ENCODE measurements around the gene YWHAQ.
A peak's percentile ranks its signal among the peaks of the same experiment; 100 is the strongest.
"Not testable (repeated sequence)": the region's sequence is repeated elsewhere in the genome, so short reads cannot be mapped to it uniquely, and the experiment has no call there.

Gene YWHAQ

DNA sequence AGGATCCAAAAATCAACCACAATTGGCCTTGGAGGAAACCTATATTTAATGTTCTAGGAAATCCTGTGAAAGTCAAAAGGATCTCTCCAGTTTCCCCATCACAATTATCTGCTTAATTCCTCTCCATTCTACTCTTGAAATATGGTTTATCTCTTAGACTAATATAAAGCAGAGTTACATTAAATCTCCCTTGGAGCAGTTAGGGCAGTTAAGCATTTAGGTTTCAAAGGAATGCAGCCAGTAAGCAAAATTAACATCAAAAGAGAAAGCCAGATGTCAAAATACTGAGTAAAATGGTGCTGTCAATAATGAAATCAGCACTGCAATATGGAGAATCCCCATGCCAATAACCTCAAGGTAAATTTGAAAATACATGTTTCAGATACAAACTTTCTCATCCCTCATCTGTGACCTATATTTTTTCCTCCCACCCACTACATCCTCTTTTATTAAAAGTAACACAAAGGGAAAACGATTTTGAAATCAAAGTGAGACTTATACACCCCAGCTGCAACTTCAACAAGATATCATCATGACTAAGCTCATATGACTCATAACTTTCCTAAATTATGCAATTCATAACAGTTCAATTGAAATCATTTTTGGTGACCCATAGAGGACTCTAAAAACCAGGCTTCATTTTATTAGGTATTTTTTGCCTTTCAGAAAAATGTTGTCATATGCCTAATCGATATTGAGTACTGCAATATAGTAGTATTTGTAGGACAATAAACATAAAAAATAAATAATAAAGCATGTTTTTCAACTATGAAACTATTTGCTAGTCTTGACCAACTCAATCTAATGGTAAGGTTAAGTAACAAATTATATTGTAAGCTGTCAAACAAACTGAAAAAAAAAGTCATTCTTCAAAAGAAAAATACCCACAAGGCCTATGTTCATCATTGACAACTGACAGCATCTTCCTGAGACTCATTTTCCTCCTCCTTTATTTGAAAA is 78.3 kb downstream of the YWHAQ start:
- peak; percentile 72 for DNase-seq (ENCODE audit: low spot score)

DNA sequence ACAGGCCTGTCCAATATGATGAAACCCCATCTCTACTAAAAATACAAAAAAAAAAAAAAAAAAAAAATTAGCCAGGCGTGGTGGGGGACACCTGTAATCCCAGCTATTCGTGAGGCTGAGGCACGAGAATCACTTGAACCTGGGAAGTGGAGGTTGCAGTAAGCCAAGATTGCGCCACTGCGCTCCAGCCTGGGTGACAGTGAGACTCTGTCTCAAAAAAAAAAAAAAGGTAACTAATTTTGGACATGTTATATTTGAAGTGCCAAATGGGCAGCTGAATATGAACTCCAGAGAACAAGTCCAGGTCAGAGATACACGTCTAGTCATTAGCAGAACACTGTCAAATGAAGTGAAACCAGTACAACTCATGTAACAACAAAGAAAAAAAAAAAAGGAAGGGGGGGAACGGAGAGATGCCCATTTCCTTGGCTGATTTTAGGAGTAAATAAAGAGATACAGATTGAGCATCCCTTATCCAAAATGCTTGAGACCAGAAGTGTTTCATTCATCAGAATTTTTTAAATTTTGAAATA is 79.9 kb downstream of the YWHAQ start:
- not testable (repeated sequence) for DNase-seq (ENCODE audit: low spot score)

DNA sequence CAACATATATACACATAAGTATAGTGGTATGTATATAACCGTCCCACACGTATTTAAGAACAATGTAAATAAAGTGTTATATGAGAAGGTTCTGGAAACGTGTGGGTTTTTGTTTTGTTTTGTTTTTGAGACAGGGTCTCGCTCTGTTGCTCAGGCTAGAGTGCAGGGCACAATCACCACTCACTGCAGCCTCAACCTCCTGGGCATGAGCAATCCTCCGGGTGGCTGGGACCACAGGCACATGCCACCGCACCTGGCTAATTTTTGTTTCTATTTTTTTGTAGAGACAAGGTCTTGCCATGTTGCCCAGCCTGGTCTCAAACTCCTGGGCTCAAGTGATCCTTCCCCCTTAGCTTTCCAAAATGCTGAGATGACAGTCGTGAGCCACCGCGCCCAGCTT is 81.4 kb downstream of the YWHAQ start:
- DNase-seq (ENCODE audit: low spot score) = no peak

DNA sequence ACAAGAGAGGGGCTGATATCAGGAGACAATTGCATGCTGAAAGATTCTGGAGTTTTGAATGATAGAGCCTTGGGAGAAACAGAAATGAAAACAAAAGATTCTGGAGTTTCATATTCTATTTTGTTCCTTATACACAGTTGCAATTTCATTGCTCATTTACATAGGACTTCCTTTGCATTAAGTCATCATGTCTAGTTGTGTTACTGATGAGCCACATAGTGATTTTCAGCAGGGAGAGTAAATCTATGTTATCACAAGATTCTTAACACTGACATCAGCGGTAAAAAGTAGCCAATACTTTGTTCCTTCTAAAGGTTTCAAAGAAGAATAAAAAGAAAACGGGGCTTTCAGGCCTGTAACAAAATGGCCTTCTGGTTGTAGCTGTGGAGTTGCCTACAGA is 82.3 kb downstream of the YWHAQ start:
- DNase-seq (ENCODE audit: low spot score) = no peak

DNA sequence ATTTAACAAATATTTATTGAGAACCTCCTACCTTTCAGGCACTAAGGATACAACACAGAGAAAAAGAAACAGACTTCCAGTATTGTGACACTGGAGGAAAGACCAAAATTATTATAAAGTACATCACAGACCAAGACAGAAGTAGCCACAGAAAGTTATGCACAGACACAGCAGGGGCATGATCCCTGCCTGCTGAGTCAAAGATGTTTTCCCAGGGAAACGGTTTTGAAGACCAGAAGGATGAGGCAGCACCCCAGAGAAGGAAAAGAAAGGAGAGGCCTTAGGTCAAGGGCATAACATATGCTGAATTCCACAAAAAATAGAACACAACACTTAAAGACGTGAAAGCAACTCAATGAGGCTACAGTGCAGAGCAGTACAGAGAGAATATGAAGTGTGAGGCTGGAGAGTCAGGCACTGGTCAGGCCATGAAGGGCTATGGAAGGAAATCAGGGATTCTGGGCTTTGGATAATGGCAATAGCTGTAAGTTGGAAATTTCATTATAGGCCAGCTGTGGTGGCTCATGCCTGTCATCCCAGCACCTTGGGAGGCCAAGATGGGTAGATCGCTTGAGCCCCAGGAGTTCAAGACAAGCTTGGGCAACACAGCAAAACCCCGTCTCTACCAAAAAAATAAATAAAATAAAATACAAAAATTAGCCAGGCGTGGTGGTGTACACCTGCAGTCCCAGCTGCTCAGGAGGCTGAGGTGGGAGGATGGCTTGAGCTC is 83.4 kb downstream of the YWHAQ start:
- peak; percentile 17 for DNase-seq (ENCODE audit: low spot score)

DNA sequence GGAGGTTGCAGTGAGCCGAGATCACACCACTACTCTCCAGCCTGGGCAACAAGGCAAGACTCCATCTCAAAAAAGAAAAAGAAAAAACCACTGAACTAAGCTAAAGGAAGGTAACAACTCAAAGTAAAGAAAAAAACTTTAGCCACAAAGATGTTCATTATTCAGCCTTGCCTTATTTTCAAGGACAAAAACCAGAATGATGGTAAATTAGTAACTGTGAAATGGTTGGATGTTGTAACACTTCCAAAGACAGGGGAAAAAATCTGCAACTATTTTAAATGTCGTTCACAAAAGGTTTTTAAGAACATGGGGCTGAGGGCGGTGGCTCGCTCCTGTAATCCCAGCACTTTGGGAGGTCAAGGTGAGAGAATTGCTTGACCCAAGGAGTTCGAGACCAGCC is 85.3 kb downstream of the YWHAQ start:
- DNase-seq (ENCODE audit: low spot score) = no peak

DNA sequence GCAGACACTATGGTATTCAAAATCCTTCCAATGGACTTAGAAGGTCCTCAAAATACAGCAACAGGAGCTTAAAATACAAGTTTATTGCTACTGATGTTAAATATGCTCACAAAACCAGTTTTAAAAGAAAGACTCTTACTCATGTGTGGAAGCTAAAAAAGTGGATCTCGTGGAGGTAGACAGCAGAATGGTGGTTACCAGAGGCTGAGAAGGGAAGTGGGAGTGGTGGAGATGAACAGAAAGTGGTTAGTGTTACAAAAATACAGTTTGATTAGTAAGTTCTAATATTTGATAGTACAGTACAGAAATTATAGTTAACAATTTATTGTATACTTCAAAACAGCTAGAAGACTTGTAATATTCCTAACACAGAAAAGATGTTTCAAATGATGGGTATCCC is 87.2 kb downstream of the YWHAQ start:
- DNase-seq (ENCODE audit: low spot score) = no peak

DNA sequence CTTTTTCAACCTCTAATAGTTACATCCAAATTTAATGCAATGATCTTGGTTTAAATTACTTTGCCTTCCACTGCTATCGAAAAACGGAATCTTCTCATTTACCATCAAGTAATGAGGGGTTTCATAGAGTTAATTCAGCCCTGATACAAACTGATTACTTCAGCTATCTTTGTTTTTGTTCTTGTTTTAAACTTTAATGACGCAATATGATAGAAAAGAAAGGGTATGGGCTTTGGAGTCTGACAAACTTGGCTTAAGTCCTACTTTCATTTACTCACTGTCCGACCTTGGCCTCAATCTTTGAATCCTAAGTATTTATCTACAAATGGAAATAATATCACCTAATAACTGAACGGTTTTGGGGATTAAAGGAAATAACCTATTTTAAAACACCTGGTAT is 91.3 kb downstream of the YWHAQ start:
- DNase-seq (ENCODE audit: low spot score) = no peak

DNA sequence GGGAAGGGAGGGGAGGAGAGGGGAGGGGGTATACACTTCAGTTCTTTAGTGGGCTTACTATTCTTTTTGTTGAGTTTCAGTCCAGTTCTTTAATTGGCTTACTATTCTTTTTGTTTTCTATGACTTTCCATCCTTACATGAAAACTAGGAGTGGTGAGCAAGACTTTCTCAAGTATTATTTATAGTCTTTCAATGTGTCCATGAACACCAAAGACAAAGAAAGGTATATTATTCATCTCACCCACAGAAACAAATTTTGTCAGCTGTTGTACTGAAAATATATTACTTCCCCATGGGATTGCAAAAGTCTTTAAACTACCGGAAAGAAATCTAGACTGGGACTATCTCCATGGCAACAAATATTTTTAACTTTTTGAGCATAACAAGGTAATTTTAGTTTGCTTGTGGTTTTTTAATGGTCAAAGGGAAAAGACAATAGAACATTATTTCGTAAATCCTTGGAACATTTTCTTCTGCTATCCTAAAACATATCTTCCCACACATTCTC is 92.7 kb downstream of the YWHAQ start:
- peak; percentile 85 for DNase-seq (ENCODE audit: low spot score)

DNA sequence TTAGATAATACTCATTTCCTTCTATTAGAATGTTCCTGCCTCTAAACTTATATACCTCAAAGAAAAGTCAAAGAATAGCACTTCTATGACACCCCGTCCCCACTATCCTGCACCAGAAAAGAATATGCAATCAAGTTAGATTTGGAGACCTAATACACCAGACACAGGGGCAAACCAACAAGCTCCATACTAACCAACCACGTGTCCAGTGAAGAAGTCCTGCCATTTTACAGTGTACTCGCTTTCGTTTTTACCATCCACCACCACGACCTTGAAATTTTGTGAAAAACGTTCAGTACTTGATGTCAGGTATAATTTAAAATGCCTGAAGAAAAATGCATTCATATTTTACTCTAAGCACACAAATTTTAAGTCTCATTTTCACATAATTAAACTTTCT is 94.3 kb downstream of the YWHAQ start:
- no peak for DNase-seq (ENCODE audit: low spot score)

DNA sequence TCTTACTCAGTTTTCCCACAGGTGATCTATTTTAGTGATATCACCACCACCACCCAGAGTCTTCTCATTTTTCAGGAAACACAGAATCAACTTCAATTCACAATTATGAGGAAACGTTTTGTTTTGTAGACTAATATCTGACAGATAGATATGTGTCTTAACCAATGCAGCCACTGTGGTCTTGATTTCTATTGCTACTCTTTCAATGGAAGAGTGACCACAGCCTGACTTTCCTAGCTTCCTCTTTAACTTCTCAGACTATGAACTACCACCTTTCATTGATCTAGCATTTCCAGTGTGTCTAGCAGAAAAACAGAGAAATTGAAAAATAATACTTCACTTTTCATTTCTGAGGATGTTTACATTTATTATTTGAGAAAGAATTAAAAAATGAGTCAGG is 95.6 kb downstream of the YWHAQ start:
- DNase-seq (ENCODE audit: low spot score) = no peak

Data from GM03348 (cell line).